VCaP (cell line): ENCODE measurements around the gene ALOXE3.

Source experiments
- H3K27ac ChIP-seq: fragments of 450-650 bp; 2 replicates; pipeline ENCODE4 v1.5.1; 2017
- TF ChIP-seq, protein P1 (sequence below): fragments of 450-650 bp; conservative IDR thresholded peaks from 2 replicates; pipeline ENCODE4 v1.5.1; 2017; ENCODE audit warnings: mild to moderate bottlenecking, moderate library complexity

Gene ALOXE3

DNA sequence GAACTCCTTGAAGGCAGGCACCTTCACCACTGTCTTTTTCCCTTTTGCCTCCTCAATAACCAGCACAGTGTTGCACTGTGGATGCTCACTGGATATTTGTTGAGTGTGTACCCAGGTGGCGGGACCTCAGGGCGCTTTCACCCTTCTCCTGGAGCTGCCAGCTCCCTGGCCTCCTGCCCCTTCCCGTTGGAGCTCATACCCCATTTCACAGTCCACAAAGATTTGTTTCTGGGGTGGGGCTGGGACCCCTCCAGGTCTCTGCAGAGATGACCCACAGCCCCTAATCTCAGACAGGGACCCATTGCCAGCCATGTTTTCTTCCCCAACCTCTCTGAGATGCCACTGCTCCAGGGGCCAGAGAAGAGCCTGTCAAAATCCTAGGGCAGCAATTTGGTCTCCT lies 43.2 kb downstream of the ALOXE3 start:
- TF ChIP-seq, protein P1, sequence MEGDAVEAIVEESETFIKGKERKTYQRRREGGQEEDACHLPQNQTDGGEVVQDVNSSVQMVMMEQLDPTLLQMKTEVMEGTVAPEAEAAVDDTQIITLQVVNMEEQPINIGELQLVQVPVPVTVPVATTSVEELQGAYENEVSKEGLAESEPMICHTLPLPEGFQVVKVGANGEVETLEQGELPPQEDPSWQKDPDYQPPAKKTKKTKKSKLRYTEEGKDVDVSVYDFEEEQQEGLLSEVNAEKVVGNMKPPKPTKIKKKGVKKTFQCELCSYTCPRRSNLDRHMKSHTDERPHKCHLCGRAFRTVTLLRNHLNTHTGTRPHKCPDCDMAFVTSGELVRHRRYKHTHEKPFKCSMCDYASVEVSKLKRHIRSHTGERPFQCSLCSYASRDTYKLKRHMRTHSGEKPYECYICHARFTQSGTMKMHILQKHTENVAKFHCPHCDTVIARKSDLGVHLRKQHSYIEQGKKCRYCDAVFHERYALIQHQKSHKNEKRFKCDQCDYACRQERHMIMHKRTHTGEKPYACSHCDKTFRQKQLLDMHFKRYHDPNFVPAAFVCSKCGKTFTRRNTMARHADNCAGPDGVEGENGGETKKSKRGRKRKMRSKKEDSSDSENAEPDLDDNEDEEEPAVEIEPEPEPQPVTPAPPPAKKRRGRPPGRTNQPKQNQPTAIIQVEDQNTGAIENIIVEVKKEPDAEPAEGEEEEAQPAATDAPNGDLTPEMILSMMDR, result no peak
- H3K27ac ChIP-seq, result no peak overlapping the region

DNA sequence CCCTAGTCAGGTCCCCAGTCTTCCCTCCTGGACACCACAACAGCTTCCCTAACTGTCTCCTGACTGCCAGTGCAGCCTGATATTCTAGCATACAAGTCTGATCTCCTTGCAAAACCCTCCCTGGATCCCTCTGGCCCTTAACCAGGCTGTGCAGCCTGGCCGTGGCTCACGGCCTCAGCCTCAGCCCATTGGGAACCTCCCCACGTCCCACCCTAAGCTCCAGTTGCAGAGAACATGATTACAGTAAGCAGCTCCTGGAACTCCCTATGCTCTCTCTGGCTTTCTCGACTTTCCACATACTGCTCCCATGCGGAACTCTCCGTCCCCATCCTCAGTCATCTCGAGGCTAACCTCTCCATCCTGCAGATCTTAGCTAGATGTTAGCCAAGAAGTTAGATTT lies 43.8 kb downstream of the ALOXE3 start:
- H3K27ac ChIP-seq, result no peak overlapping the region
- TF ChIP-seq, protein P1, result no peak

DNA sequence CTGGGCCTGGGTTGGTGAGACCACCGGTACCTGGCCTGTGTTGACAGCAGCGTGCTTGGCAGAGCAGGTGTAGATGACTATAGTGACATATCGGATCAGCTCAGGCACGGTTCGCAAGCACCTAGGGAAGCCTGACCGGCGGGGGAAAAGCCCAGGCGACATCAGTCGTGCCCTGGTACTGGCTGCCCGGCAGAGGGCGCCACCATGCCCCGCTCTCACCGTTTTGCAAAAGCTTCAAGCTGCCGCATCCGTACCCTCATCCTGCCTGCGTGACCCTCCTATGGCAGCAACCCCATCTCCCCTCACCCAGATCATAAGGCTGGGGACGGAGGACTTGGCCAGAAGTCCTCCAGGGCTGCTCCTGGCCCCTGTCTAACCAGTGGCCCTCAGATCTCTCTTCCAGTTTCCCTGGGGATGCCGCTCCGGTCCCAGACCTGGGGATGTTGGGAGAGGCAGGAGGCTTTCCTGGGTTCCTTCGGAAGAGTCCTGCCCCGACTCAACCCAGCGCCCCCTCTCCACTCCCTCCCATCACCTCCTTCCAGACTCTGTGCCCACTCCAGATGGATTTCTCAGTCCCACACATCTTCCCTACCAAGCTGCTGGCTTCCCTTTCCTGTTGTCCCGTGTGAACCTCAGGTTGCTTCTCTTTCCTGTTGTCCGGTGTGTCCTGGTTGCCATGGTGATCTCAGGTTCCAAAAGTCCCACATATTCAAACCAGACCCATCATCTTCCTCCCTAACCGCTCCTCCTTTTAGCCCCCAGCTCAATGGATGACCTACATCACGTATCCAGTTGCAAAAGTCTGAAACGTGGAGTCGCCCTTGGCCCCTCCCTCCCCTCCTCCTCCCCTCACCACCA lies 44.5 kb downstream of the ALOXE3 start:
- no peak overlapping the region for H3K27ac ChIP-seq
- TF ChIP-seq, protein P1, result peak; percentile 87

DNA sequence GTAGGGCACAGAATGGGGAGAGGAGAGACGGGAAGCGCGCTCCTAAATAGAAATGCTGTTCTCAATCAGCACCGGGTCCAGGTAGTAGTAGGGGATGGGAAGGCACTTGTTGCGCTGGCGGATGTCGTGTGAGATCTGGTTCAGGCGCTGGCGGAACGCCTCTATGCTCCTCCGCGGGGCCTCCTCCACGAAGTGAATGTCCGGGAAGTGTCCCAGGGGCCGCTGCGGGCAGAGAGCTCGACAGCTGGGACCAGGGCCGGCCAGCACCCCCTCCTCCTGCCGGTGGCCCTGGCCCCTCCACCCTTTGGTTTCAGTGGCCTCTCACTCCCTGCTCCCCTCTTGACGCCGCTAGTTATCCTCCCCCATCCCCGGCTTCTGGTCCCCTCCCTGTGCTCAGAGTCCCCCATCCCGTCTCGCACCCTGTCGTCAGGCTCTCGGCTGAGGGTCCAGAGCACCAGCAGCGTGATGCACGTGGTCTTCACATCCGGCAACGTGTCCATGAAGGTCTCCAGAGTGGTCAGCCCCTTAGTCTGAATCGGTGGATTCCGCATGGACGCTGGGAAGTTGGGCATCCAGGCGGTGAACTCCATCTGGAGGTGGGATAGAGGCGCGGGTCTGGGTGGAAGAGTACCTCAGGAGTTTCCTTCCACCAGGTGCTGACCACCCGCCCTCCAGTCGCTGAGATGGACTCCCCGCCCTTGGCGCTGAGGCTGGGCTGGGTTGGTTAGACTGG lies 45.4 kb downstream of the ALOXE3 start:
- TF ChIP-seq, protein P1, result no peak
- no peak overlapping the region for H3K27ac ChIP-seq

DNA sequence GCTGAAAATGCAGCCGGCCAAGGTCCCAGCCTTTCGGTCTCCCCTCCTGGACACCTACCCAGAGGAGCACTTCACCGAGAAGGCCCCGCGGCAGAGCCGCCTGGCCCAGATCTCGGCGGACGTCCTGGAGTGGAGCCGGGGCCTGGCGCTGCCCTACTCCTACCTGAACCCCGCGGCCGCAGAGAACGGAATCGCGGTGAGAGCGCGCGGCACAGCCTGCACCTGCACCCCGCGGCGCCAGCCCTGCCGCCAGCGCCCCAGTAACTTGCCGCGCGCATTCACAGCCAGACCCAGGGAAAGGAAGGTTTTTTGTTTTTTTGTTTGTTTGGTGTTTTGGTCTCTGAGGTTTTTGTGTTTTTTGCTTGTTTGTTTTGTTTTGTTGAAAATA lies 46.0 kb downstream of the ALOXE3 start:
- TF ChIP-seq, protein P1, result no peak
- H3K27ac ChIP-seq, result no peak overlapping the region

DNA sequence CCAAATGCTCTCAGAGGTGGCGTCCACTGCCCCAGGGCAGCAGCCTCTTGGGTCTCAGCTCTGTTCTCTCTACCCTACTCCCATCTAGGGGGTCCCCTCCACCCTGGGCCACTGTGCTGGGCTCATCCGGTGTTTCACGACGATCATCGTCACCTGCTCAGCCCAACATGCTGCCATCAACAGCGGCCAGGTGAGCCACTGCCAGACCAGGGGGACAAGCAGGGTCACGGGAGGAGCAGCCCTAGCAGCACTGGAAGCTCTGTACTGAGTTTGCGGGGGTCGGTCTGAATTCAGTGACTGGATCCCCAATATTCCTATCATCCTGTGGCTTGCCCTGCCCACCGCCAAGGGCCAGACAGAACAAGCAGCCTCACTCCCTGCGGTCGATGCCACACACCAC lies 46.8 kb downstream of the ALOXE3 start:
- H3K27ac ChIP-seq, result no peak overlapping the region
- TF ChIP-seq, protein P1, result no peak

DNA sequence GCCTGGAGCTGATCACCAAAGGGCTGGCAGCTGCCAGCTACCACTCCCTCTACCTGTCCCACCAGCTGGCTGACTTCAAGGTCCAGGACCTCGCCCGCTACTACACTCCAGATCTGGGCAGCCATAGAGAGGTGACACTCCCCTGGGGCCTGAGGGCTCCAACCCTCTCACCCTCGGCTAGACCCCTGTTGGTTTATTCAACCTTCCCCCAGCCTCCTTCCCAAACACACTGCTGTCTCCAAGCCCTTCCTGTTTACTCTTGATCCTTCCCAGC lies 48.8 kb downstream of the ALOXE3 start:
- H3K27ac ChIP-seq, result no peak overlapping the region
- TF ChIP-seq, protein P1, result no peak
